Heart left ventricle (tissue), 16 donors: ENCODE measurements around the gene TMEM181. TPM values are rescaled to one million over a fixed set of nuclear protein-coding genes. Genes with fewer than 3 reads are reported as not detected.

ENCODE experiments used
- ATAC-seq, 4 donors: fragments of 200-7000 bp; cut with Tn5 transposase; one replicate each; pipeline ENCODE4 v1.9.1; 2020 to 2022; ENCODE audit warnings: moderate library complexity in 4 of 4, mild to moderate bottlenecking in 3 of 4, moderate number of reproducible peaks in 1 of 4
- DNase-seq, 5 donors: peaks; one replicate each; pipeline ENCODE4 v3.0.0-alpha.2; 2020
- H3K27ac ChIP-seq, 12 donors: fragments of 200-600 bp; sonication (generic) in 4 of 12; one replicate each; pipeline versions ENCODE4 v1.5.0 to v1.8.0; 2016 to 2022; ENCODE audit warnings: mild to moderate bottlenecking in 2 of 12
- H3K27me3 ChIP-seq, 9 donors: fragments of 200-600 bp; sonication (generic) in 2 of 9; one replicate each; pipeline versions ENCODE4 v1.5.1 to v1.8.0; 2016 to 2022; ENCODE audit warnings: mild to moderate bottlenecking in 3 of 9
- H3K36me3 ChIP-seq, 9 donors: fragments of 200-600 bp; sonication (generic) in 2 of 9; one replicate each; pipeline versions ENCODE4 v1.5.0 to v1.8.0; 2018 to 2022; ENCODE audit warnings: mild to moderate bottlenecking in 2 of 9
- H3K4me1 ChIP-seq, 12 donors: fragments of 200-600 bp; sonication (generic) in 4 of 12; one replicate each; pipeline versions ENCODE4 v1.5.0 to v1.8.0; 2016 to 2022; ENCODE audit warnings: mild to moderate bottlenecking in 3 of 12
- H3K4me3 ChIP-seq, 12 donors: fragments of 200-600 bp; sonication (generic) in 4 of 12; one replicate each; pipeline versions ENCODE4 v1.5.0 to v1.8.0; 2017 to 2022; ENCODE audit warnings: mild to moderate bottlenecking in 9 of 12, moderate library complexity in 4 of 12
- H3K9me3 ChIP-seq, 12 donors: fragments of 200-600 bp; sonication (generic) in 4 of 12; one replicate each; pipeline versions ENCODE4 v1.5.0 to v1.8.0; 2016 to 2022; ENCODE audit warnings: mild to moderate bottlenecking in 1 of 12
- CTCF ChIP-seq, 12 donors: fragments of 200-600 bp; sonication (generic) in 4 of 12; IDR thresholded peaks; one replicate each; pipeline versions ENCODE4 v1.5.0 to v1.8.0; 2018 to 2022; ENCODE audit warnings: antibody characterized with exemption in 12 of 12, mild to moderate bottlenecking in 5 of 12
- POLR2A ChIP-seq, 2 donors: fragments of 450-650 bp; IDR thresholded peaks; one replicate each; pipeline ENCODE4 v1.6.1; 2017; ENCODE audit warnings: antibody characterized with exemption in 2 of 2, mild to moderate bottlenecking in 2 of 2, moderate library complexity in 2 of 2
- WGBS, 4 donors: extraction: QIAGEN DNeasy Blood & Tissue Kit in 2 of 4; methylation state at CpG; one replicate each; pipeline versions ENCODE4 v1.1.5 to v1.1.7; 2013 to 2018; 5-methylcytosine and 5-hydroxymethylcytosine counted together
- intact Hi-C, 10 donors: fragments of 100-400 bp; cut with DNase I; formaldehyde crosslinking; loops; one replicate each; pipeline versions ENCODE4 v1.11.1 to v1.14.2; 2022
- polyA plus RNA-seq, 2 donors: library from polyadenylated mRNA; stranded (reverse); fragments of 200-250 nt; gene quantifications; one replicate each; pipeline ENCODE4 v1.2.3, GENCODE V29; 2013
- total RNA-seq, 9 donors: library from RNA; depleted of rRNA in 2 of 9; stranded (reverse); fragments of >200 nt in 2 of 9; fragmentation: NEBNext Ultra II Directional in 3 of 9; extraction: Animal tissue kit (Norgen Biotek cat#: 25700) in 3 of 9; gene quantifications; one replicate each; pipeline versions ENCODE4 v1.1.0 to v1.2.4, GENCODE V29; 2016 to 2023
- donor health status: ischemic (EF 13 %, LVEDD 7.1; RV severe dilation, severe dysfunction).
- donor health status: healthy with polysubstance abuse.
- donor health status: DM: no; HTN: yes; CAD: no.
- donor health status: DM: no; HTN: no; CAD: no.
- donor health status: ischemic (EF 25% LVEDD 6.9; RV normal size, moderate dysfunction).
- donor health status: ischemic (EF 25% LVEDD 5.7; RV mildly dilated, moderate dysfunction).
- donor health status: healthy.
- donor health status: DM: yes; HTN: yes; CAD: no.
- donor health status: ischemic (EF 35%, LVEDD 5.7; RV mildly dilated, moderate dysfunction).
- donor health status: nonischemic (EF 11% LVEDD 7.7; RV severe dilation, severe dysfunction).
- donor health status: DM: yes; HTN: yes; CAD: no.
- donor health status: PGD.
- donor health status: ischemic (EF 29% LVEDD 5.4; RV normal size, mild dysfunction).
- donor health status: nonischemic (EF 23%, LVEDD 6.1; RV moderate dilation, normal function).

TMEM181 gene
- total and polyA plus RNA-seq, 11 donors = 4.3 to 14.3 (median 10.1) TPM

GRCh38 chr6:158677906-158678578, 118.2 kb downstream of the TMEM181 start:
- Histone ChIP-seq H3K27ac (no peak overlapping the region), H3K27me3 (no peaks in the 10 kb centered on the region), H3K36me3 (no peaks in the 10 kb centered on the region), H3K4me3 (no peak overlapping the region), H3K9me3 (no peaks in the 10 kb centered on the region), H3K4me1 (no peaks in the 10 kb centered on the region)
- intact Hi-C loops = no loop called here
- no peak for ATAC-seq
- no peak for TF ChIP-seq CTCF (IDR thresholded peaks at IDR 0.05)
- TF ChIP-seq POLR2A (IDR thresholded peaks at IDR 0.05) = no peak
- no peak for DNase-seq
- WGBS, 4 donors = 81 to 91% (median 88%) methylated on average over 11 of the region's 11 CpGs

GRCh38 chr6:158680015-158680414, 120.1 kb downstream of the TMEM181 start:
- H3K9me3 ChIP-seq = no peaks in the 10 kb centered on the region
- H3K4me1 ChIP-seq = no peaks in the 10 kb centered on the region
- intact Hi-C loops = loop anchor here in 2 of 10 donors (10.0 kb wide), 2 partner anchors 45 to 55 kb away; no protein-coding TSS in a partner anchor
- H3K36me3 ChIP-seq = peaks cover 0 to 3% (median 0%) of the 10 kb centered on the region in 9 donors
- 93 to 100% (median 94%) methylated on average over 2 of the region's 2 CpGs for WGBS, 4 donors
- TF ChIP-seq CTCF (IDR thresholded peaks at IDR 0.05) (no peak), POLR2A (IDR thresholded peaks at IDR 0.05) (no peak)
- DNase-seq = no peak
- no peak for ATAC-seq
- no peak overlapping the region for H3K27ac ChIP-seq
- no peak overlapping the region for H3K4me3 ChIP-seq
- no peaks in the 10 kb centered on the region for H3K27me3 ChIP-seq

- Histone ChIP-seq H3K4me1 (no peaks in the 10 kb centered on the region), H3K4me3 (no peak overlapping the region), H3K27me3 (no peaks in the 10 kb centered on the region), H3K36me3 (peaks cover 0 to 3% (median 0%) of the 10 kb centered on the region in 9 donors), H3K9me3 (no peaks in the 10 kb centered on the region), H3K27ac (no peak overlapping the region)
- intact Hi-C loops = loop anchor here in 2 of 10 donors (10.0 kb wide), 2 partner anchors 46 to 56 kb away; no protein-coding TSS in a partner anchor
- TF ChIP-seq CTCF (IDR thresholded peaks at IDR 0.05) = no peak
- no peak for TF ChIP-seq POLR2A (IDR thresholded peaks at IDR 0.05)
- no peak for ATAC-seq
- WGBS, 4 donors = 88 to 91% (median 90%) methylated on average over 6 of the region's 6 CpGs
- no peak for DNase-seq
These were observed 120.6 kb downstream of the TMEM181 start for GRCh38 chr6:158680481-158680880.

- Histone ChIP-seq H3K27ac (no peak overlapping the region), H3K27me3 (no peaks in the 10 kb centered on the region), H3K36me3 (peaks cover 0 to 3% (median 0%) of the 10 kb centered on the region in 9 donors), H3K9me3 (no peaks in the 10 kb centered on the region), H3K4me3 (no peak overlapping the region), H3K4me1 (peaks cover 0 to 24% (median 0%) of the 10 kb centered on the region in 12 donors)
- intact Hi-C loops = loop anchor here in 2 of 10 donors (10.0 kb wide), 2 partner anchors 50 to 60 kb away; no protein-coding TSS in a partner anchor
- ATAC-seq (no peak), DNase-seq (no peak)
- WGBS, 4 donors = 90 to 98% (median 96%) methylated on average over 5 of the region's 5 CpGs
- TF ChIP-seq CTCF (IDR thresholded peaks at IDR 0.05) (no peak), POLR2A (IDR thresholded peaks at IDR 0.05) (no peak)
These were observed 124.4 kb downstream of the TMEM181 start for GRCh38 chr6:158684311-158684710.
